Mucosa of gallbladder (tissue), 1 donor: ENCODE results near the gene ZNF646. TPM values are rescaled to one million over a fixed set of nuclear protein-coding genes. Genes with fewer than 3 reads are reported as not detected.

ENCODE experiments used
- DNase-seq: peaks from one replicate; pipeline ENCODE4 v3.0.0-alpha.2; 2020; ENCODE audit warnings: low spot score
- total RNA-seq: library from RNA; stranded (reverse); gene quantifications from one replicate; pipeline ENCODE4 v1.2.1, GENCODE V29; 2021
- donor health status: DM: no; HTN: no; CAD: no.

Gene ZNF646
- total RNA-seq, 1 donor from 2014 or later = 26.1 TPM

GRCh38 chr16:31108035-31108793 is 34.0 kb downstream of the ZNF646 start, which contains the start of gene BCKDK:
Gene BCKDK, plus strand, starts transcription at chr16:31108386. Its CDS starts 838 bp downstream, at chr16:31109224.
- peak; percentile 60 for DNase-seq

GRCh38 chr16:31108794-31109558 is 34.8 kb downstream of the ZNF646 start:
- DNase-seq = no peak

DNA sequence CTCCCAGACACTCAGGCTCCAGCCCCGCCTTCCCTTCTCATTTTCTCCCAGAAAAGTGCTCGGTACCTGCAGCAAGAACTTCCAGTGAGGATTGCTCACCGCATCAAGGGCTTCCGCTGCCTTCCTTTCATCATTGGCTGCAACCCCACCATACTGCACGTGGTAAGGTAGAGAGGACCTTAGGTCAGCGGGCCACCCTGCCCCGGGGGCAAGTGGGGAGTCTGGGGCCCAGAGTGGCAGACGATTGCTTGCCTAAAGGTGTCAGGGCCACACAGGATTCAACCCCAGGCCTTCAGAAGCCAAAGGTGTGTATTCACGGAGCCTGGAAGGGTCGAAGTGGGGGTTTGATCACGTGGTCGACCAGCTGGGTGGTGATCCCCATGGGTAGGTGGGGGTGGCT is 35.4 kb downstream of the ZNF646 start:
- no peak for DNase-seq

DNA sequence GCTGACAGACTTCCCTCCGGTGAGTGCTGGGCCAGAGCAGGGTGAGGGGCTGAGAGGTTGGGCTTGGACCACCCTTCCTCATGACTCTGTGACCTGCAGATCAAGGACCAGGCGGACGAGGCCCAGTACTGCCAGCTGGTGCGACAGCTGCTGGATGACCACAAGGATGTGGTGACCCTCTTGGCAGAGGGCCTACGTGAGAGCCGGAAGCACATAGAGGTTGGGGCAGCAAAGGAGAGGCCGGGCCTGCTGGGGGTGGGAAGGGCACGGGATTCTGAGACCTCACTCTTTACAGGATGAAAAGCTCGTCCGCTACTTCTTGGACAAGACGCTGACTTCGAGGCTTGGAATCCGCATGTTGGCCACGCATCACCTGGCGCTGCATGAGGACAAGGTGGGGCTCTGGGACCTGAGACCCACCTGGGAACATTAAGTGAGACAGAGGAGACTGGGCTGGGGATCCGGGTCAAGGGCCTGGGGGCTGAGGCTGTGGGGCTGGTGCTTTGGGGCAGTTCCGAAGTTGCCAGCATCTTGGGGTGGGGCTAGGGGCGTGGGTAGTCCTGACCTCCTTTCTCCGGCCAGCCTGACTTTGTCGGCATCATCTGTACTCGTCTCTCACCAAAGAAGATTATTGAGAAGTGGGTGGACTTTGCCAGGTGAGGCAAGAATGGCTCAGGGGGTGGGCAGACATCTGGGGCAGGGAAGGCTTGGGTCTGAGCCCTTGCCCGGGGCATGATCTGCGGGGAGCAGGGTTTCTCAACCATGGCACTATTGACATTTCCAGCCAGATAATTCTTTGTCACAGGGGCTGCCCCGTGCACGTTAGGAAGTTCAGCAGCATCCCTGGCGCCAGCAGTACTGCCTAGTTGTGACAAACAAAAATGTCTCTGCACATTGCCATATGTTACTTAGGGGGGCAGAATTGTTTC is 36.1 kb downstream of the ZNF646 start:
- DNase-seq = no peak

GRCh38 chr16:31111881-31112466 is 37.8 kb downstream of the ZNF646 start:
- no peak for DNase-seq

GRCh38 chr16:31112711-31113110 is 38.5 kb downstream of the ZNF646 start:
- no peak for DNase-seq

GRCh38 chr16:31113121-31114120 is 39.2 kb downstream of the ZNF646 start:
- no peak for DNase-seq

- no peak for DNase-seq
Observed at GRCh38 chr16:31114468-31114867, 40.2 kb downstream of the ZNF646 start.

DNA sequence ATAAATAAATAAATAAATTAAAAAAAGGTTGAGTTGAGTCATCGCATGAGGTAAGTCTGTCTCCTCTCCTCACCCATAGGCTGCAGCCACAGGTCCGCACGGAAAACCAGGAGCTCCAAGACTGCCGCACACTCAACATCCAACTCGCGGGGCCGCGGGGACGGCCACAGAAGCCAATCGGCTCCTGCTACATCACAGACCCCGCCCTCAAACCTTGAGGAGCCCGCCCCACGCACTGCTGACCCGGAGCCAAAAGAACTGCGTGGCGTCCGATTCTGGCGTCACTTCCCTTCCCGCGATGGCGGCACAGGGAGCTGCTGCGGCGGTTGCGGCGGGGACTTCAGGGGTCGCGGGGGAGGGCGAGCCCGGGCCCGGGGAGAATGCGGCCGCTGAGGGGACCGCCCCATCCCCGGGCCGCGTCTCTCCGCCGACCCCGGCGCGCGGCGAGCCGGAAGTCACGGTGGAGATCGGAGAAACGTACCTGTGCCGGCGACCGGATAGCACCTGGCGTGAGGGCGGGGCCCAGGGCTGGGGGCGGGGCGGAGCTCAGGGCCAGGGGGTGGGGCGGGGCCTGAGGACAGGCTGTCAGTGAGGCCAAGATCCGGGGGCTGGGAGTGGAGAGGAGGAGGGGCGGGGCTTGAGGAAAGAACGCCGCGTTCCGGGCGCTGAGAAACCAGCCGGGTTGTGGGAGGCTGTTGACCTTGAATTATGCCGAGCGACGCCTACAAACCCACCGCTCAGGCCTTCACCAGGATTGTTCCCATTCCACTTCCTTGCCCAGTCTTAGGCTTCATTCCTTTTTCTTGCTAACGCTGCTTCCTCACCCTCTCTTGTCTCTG is 43.4 kb downstream of the ZNF646 start, which contains the start of gene KAT8:
TSS of gene KAT8 (plus strand) at position 281 of the 839 bp plus-strand sequence. CDS start at position 299, 18 bp downstream.
- DNase-seq = peak; percentile 98

GRCh38 chr16:31118223-31119155 is 44.3 kb downstream of the ZNF646 start:
- no peak for DNase-seq

- no peak for DNase-seq
Observed at GRCh38 chr16:31120129-31120528, 45.9 kb downstream of the ZNF646 start.

DNA sequence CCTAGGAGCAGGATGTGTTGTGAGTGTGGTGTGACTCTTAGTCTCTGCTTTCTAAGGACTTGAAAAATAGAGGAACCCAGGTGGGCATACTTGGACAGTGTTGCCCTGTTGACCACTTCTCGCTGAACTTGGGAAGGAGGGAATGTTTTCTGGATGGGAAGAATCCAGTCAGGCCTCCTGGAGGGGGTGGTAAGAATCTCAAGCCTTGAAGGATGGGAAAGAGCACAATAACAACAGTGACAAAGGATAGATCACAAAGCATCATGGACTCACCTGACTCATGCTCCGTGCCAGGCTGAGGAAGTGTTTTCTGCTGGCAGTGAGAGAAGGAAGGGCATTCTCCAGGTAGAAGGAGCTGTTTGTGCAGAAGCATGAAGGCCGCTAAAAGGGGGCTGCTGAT is 51.6 kb downstream of the ZNF646 start:
- no peak for DNase-seq

- DNase-seq = no peak
Observed at GRCh38 chr16:31127182-31127581, 53.0 kb downstream of the ZNF646 start.

DNA sequence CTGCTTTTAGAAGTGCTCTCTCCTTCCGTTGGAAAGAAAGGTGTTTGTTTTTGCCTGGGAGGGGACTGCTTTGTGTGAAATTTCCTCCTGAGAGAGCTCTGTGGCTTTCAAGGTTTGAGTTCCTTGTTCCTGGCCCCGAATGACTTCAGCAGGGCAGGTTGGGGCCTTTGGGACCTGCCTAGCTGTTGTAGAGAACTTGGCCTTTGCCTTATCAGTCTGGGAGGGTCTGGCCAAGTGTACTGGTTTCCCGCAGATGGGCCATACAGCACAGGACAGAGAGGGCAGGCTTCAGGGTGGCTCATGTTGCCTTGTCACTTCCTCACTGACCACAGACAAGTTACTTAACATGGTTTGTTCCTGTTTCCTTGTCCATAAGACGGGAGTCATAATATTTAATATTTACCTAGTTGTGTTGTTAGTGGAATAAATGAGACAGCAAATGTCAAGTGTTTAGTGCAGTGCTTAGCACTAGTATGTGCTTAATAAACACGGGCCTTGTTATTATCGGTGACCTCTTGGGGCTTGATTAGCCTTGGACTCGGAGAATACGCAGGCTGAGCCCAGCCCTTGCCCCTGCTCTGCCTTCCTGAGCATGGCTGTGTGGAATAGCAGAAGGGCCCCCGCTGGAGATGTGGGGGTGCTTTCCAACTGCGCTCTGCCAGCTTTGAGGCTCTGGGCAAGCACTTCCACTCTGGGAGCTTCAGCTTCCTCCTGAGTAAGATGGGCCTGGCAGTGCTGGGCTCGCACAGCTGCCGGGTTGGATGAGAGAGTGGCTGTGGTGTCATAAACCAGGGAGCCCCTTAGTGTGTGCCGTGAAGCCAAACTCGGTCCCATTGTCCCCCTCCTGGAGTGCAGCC is 54.7 kb downstream of the ZNF646 start:
- peak; percentile 47 for DNase-seq

- no peak for DNase-seq
Observed at GRCh38 chr16:31129568-31130335, 55.5 kb downstream of the ZNF646 start.

GRCh38 chr16:31130336-31130891 is 56.2 kb downstream of the ZNF646 start:
- no peak for DNase-seq
